NCI-H2081 (cell line): ENCODE results near the gene C19orf73.

ENCODE experiments used
- DNase-seq, 2 experiments: peaks; one replicate each; lab custom pipeline; 2025; lab: John Stamatoyannopoulos, UW

C19orf73 gene, protein sequence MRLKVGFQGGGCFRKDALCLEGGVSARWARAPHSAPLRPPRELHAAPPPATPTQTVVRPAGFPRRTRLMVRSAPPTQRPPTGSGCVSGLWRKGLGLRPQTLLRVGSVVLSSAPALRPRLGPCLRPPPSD

DNA sequence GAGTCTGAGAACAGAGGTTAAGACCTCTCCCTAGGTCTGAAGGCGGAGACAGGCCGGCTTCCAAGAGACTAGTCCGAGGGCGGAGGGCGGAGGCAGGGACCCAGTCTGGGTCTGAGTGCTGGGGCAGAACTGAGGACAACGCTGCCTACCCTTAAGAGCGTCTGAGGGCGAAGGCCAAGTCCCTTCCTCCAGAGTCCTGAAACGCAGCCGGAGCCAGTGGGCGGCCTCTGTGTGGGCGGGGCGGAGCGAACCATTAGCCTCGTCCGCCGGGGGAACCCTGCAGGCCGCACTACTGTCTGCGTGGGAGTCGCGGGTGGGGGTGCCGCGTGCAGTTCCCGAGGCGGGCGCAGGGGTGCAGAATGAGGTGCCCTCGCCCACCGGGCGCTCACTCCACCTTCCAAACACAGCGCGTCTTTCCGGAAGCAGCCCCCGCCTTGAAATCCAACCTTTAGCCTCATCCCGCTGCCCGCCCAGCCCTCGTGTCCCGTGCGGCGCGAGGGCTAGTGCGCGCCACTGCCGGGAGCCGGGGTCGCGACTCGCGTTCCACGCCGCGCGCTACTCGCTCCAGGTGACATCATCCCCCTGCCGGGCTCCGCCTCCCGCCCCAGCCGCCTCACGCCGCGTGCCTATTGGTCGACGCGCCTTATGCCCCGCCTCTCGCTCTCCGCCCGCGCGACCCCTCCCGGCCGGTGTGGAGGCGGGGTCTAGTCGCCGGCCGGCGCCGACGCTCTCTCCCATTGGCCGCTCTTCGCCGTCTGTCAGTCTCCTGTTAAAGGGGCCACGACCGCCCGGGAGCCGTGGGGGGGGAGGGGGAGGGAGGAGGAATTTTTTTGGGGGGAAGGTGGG, at the start of gene C19orf73:
TSS of gene C19orf73 (minus strand) at position 579 of the 846 bp plus-strand sequence. CDS start at position 458, 121 bp downstream.
- DNase-seq = peak; percentile 88 to 95

DNA sequence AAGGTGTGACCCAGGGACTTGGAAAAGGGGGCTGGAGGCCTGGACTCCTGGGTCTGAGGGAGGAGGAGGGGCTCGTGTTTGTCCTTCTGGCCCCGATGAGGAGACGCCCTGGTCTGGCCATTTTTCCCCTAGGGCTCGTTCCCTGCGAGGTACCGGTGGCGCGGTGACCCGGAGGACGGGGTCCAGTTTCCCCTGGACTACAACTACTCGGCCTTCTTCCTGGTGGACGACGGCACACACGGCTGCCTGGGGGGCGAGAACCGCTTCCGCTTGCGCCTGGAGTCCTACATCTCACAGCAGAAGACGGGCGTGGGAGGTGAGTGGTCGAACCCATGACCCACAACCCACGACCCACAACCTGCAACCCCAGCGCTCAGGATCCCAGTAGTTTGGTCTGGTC, 49.5 kb upstream of the C19orf73 start:
- no peak for DNase-seq

DNA sequence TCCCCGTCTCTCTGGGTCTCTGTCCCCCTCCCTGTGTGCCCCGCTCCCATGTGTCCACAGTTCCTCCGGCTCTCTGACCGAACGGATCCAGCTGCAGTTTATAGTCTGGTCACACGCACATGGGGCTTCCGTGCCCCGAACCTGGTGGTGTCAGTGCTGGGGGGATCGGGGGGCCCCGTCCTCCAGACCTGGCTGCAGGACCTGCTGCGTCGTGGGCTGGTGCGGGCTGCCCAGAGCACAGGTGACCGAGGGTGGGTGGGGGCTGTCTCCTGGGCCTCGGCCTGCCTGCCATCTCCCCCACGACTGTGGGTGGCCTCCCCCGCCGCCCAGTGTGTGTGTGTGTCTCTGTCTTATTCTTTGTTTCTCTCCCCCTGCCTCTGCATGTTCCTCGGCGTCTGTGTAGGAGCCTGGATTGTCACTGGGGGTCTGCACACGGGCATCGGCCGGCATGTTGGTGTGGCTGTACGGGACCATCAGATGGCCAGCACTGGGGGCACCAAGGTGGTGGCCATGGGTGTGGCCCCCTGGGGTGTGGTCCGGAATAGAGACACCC, 49.0 kb upstream of the C19orf73 start:
- no peak for DNase-seq

DNA sequence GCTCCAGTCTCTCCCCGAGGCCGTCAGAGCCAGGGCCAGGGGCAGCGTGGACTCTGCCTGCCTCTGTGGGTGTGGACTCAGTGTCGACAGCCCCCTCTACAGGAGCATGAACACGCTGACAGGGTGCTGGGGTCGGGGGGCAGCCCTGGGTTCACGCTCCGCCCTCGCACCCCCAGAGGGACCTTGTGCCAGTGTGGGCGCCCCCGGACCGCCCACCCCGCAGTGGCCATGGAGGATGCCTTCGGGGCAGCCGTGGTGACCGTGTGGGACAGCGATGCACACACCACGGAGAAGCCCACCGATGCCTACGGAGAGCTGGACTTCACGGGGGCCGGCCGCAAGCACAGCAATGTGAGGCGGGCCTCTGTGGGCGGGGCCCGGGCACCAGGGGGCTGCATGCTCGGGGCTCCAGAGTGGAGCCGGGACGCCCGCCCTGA, 46.9 kb upstream of the C19orf73 start:
- DNase-seq = no peak

DNA sequence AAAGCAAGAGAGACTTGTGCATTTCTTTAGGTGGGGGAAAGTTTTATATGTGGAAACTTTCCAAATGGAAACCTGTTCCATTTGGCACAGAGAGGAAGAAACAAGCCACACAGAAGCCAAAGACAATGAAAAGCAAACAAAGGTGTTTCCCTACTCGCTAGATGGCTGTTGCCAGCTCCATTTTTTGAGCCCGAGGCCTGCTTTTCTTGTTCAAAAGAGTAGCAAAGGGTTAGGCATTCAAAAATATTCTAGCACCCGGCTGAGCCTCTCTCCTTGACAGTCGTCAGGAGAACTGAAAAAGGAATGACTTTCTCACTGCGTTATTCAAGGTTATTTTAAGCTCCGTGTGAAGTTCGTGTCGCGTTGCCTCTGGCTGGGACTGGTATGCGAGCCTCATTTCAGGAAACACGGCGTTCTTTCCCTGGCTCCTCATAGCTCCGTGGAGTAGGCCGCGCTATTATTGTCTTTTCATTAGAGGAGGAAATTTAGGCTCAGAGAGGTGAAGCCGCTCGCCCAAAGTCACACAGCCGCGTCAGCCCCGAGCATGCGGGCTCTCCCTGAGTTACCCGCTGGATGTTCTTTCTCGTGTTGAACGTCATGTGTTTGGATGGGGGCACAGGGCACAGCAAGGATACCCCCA, 46.3 kb upstream of the C19orf73 start:
- DNase-seq = peak in 1 of 2 experiments; percentile 6

DNA sequence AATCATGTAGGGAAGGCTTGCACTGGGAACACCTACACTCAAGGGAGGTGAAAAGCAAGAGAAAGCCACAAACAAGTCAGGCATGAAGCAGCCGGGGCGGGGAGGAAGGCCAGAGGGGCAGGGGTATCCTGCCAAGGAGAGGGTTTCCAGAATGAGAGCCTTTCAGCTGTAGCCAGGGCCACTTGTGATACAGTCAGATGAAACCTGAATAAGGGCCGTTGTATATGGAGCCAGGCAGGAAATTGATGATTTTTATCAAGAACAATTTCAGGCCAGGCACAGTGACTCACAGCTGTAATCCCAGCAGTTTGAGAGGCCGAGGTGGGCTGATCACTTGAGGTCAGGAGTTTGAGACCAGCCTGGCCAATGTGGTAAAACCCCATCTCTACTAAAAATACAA, 43.0 kb upstream of the C19orf73 start:
- DNase-seq = no peak

DNA sequence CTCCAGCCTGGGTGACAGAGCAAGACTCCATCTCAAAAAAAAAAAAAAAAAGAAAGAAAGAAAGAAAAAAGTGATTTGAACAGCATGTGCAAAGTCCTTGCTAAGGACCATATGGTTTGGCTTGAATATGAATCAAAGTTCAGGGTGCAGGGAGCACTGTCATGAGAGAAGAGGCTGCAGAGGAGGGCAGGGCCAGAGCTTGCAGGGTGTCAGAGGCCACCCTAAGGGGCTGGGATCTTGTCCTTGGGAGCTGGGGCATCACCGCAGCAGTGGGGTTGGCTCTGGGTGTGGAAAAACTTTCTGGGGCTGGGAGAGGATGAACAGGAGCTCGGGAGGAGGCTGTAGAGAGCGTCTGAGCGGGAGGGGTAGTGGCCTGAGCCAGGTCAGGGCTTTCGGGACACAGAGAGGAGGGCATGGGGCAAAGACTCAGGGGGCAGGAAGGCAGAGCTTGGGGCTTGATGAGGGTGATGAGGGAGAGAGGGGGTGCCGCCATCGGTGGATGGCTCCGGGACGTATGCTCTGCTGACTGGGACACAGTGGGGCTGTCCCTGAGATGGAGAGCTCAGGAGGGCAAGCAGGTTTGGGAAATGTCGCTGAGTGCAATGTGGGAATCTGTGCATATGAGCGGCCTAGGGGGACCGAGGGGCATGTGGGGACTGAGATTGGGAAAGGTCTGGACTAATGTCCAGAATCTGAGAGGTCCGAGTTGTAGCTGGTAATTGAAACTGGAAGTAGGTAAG, 41.7 kb upstream of the C19orf73 start:
- DNase-seq = no peak

DNA sequence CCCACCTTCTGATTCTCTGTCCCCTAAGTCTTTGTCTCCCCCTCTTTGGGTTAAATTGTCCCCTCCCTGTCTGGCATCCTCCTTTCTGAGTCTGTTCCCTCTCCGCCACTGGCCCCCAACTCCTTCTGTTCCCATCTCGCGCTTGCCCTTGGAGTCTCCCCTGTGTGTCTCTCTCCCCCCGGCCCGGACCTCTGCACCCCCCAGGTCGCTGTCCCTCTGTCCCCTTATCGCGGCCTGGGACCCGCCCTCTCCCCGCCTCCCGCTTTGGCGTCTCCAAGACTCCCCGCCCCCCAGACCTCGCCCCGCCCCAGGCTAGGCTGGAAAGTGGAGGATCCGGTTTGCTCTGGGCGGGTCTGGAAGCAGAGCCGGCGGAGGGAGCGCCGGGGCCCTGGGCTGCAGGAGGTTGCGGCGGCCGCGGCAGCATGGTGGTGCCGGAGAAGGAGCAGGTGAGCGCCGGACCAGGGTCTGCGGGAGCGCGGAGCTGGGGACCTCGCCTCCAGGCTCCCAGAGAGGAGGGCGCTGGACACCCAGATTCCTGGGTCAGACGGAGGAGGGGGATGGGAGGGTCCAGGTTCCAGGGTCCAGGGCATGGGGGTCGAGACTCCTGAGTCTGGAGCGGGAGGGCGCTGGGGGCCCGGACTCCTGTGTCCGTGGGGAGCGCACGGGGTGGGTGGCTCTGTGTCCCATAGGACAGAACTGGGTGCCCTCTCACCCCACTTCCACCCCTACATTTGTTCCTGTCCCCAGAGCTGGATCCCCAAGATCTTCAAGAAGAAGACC, 38.7 kb upstream of the C19orf73 start, which contains the start of gene TRPM4:
TSS of gene TRPM4 (plus strand) at position 348 of the 780 bp plus-strand sequence. CDS start at position 423, 75 bp downstream.
- peak; percentile 73 to 76 for DNase-seq

DNA sequence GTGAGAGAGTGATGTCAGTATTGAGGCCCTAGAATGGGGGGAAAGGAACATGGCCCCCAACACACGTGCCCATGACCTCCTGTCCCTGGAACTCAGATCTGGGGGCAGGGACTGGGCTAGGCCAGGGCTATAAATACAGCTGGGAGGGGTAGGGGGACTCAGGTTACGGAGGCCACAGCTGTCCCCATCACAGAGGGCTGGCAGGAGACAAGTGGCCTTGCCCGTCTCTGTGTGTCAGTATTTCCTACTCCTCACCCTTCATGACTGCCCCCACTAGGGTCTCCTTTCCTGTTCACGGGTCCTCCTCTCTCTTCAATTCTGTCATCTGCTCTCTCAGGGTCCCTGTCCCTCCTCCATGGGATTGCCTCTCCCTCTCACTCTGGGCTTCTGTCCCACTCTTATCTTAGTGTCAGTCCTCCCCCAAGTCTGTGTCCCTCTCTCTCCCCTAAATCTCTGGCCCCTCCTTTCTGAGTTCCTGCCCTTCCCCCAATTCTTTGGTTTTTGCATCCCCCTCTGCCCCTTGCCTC, 36.9 kb upstream of the C19orf73 start:
- no peak for DNase-seq

DNA sequence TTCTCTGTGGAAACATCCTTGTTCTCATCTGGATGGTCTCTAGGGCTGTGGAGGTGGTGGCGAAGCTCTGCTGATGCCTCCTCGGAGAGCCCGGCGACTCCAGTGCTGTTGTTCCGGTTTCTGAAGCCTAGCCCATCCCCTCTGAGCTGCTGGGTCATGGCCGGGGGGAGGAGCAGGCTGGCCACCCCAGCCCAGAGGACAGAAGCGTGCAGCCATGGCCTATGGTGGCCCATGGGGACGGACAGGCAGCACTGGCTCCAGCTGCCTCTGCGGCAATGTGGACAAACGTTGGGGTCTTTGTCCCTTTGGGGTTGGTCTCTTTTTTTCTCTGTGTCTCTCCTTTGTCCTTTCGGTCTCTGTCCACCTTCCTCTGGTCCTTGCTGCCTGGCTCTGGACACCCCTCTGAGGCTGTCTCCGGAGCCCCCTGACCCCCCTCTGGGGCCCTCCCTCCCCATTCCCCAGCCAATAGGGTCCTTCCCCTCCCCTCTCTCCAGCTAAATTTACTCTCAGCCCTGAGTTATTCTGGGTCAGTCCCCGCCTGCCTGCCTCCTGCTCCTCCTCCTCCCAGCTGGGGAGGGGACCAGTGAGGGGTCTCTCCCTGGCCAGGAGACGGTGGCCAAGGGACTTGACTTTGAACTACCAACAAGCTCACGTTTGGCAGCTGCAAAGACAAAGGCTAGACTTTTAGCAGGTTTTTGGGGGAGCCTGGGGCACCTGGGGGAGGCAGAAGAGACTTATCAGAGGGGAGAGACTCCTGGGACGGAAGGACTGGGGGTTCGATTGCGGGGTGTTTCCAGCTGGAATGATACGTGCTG, 36.3 kb upstream of the C19orf73 start, which contains the start of gene HRC:
TSS of gene HRC (minus strand) at position 392 of the 815 bp plus-strand sequence. CDS start at position 233, 159 bp downstream.
- DNase-seq = no peak

DNA sequence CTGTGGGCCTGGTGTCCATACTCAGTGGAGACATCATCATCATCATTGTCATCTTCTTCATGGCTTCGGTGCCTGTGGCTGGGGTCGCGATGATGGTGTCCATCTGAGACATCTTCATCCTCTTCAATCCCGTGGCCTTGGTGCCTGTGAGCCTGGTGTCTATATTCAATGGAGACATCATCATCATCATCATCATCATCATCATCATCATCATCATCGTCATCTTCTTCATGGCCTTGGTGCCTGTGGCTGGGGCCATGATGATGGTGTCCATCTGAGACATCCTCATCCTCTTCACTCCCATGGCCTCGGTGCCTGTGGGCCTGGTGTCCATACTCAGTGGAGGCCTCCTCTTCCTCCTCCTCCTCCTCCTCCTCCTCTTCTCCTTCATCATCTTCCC, 35.3 kb upstream of the C19orf73 start:
- no peak for DNase-seq

DNA sequence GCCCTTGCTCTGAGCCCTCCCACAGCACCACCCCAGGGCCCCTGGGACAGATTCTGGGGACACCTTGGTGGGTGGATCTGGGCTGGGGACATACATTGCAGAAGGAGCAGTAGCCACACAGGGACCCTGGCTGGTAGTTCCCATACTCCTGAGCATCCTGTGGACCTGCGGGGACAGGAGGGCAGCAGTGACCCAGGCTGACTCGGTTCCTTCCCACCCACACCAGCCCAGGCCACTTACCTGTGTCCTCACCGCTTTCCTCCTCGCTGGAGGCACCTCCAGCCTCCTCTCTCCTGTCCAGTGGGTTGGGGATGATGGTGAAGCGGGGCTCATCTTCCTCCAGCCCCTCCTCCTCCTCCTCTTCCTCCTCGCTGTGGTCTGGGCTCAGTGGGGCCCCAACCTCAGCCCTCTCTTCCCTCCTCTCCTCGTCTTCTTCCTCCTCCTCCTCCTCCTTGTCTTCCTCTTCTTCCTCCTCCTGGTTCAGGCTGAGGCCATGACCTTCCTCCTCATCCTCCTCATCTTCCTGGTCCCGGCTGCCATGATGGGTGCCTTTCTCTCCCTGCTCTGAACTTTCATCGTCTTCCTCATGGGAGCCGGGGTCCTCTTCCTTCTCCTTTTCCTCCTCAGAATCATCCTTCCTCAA, 34.3 kb upstream of the C19orf73 start:
- DNase-seq = no peak

DNA sequence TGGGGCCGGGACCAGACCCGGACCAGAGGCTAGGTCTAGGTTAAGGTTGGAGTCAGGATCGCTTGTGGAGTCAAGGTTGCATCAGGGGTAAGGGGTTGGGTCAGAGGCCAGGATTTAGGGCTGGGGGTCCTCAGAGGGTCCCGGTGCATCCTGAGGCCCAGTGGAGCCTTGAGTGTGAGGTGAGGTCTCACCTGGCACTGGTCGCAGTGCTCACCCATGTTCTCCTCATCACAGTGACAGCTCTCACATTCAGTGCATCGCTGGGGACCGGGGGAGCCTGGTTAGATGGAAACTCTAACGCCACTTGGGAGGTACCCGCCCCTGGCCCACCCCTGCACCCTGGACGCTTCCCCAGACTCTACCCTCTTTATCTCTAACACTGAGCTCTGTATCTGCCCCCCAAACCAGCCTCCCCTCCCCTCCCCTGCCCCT, 33.2 kb upstream of the C19orf73 start:
- DNase-seq = no peak

DNA sequence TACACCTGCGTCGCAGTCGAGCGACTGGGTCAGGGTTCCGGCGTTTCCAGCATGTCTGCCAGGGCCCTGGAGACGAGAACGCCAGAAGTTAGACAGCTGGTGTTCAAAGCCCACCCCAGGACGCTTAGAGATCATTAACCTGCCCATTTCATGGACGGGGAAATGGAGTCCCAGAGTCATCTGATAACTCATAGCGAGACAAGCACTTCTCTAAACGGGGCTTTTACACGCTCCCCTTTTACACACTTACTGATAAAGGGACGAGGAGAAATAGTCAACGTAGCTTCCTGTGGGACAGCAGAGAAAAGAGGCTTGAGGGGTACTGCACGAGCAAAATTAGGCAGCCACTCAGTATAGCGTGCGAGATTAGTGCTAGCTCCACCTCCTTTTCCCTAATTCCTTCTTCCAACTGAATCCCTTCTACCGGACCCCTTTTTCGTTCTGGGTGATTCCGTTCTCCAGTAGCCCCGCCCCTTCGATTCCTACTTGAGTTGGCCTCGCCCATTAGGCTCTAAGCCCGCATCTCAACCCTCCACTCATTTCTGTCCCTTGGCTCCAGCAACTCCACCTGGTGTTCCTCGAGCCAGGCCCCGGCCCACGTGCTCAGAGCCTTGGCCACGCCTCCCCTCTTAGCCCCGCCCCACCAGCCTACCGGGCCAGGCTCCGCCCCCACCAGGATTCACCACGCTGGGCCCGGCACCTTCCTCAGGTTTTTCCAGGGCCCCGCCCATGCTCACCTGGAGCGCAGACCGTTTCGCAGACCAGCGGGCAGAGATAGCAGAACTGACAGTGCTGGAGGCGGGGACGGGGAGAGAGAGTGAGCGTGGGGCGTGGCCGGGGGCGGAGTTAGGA, 32.5 kb upstream of the C19orf73 start:
- DNase-seq = peak; percentile 58 to 63

DNA sequence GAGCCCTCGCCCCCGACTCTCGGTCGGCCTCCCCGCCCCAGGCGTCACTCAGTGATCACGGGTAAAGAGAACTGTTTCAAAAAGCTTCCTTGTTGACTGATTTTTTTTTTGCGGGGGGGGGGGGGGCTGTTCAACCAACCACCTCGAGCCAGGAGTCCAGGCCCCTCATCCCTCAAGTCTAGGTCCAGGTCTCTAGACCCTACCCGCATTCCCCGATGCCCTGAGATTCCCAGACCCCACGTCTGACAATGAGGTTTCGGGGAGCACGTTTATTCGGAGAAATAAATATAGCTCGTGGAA, 32.0 kb upstream of the C19orf73 start:
- no peak for DNase-seq

DNA sequence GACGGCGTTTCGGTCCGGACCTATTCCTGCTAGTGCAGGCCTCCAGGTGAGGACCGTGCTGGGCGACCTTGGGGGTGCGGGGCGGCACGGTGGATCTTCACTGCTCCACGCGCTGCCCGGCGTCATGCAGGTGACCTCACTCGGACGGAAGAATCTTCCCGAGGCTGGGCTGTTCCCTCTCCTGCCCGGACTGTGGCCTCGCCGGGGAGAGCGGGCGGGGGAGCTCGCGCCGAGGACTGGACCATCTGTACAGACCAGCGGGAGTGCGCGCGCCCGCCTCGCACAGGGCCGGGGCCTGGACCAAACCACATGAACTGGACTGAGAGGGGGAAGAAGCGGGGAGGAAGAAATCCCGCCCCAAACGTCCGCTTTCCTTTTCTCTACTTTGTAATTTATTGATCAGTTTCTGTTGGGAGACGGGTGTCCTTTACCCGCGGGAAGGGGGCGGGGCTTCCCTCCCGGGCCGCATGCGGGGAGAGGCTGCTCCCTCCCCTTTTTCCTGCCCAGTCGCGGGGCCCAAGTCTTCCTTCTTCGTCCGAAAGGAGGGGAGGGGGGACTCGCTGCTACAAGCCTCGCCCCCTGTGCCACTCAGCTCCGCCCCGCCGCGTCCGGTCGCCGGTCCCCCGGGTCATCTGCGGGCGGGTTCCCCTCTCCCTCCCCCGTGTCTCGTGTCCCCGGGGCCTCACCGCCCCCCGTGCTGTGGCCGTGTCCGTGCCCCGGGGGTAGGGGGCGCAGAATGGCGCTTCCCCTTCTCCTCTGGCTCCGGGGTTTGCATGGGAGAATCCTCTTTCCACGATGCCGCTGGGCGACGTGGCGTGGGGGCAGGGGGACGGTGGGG, 31.4 kb upstream of the C19orf73 start:
- DNase-seq = peak; percentile 86 to 89

DNA sequence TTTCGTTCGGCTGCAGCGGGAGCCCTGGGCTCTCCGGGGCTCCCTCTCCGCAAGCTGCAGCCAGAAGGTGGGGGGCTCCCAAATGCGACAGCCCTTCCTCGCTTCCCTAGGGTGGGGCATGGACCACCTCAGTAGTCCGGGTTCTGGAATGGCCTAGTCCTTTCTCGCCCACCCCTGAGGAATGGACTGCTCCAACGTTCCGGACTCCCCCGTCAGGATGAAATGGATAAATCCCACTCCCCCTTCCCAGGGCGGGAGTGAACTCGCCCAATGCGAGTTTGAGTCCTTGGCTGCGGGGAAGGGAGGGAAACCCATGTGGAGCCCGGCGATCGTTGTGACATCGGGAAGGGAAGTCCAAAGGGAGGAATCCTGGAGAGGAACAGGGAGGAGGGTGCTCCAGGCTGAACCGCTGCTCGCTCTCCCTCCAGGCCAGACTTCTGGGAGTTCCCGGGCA, 30.7 kb upstream of the C19orf73 start:
- DNase-seq = peak; percentile 73 to 84
